ENCODE data around the gene COG2.
"Not testable (repeated sequence)": the region's sequence is repeated elsewhere in the genome, so short reads cannot be mapped to it uniquely, and the experiment has no call there.

The COG2 gene

DNA sequence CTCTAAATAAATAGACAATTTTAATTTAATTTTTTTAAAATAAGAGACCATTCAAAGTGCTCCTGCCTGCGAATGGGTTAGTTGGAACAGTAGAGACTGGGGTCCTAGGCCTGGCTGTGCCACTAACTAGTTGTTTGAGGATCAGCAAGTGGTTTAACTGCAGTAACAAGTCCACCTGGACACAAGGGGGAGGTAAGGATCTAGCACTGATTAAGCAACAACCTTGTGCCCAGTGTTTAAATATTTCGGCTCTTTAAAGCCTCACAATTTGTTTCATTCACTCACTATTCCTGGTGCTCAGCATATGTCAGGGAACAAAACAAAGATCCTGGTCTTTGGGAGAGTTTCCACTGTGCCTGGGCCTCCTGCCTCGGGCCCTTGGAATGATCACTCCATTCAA, 73.2 kb downstream of the COG2 start:
- no peak for TF ChIP-seq POU2F2 (IDR thresholded peaks at IDR 0.05; ENCODE audit: low read depth, low read length)
- TF ChIP-seq SPI1 (IDR thresholded peaks at IDR 0.05; ENCODE audit: low read depth, low read length), result no peak
- TF ChIP-seq POLR2AphosphoS5 (IDR thresholded peaks at IDR 0.05; ENCODE audit: low read depth, low read length), result no peak
- no peak for TF ChIP-seq POLR2A (IDR thresholded peaks at IDR 0.05; ENCODE audit: low read depth, low read length)
- TF ChIP-seq TAF1 (IDR thresholded peaks at IDR 0.05; ENCODE audit: low read depth, low read length), result no peak
- no peak for TF ChIP-seq PAX5 (IDR thresholded peaks at IDR 0.05; ENCODE audit: insufficient read depth, low read length, severe bottlenecking)
- no peak for FAIRE-seq
- no peak for DNase-seq (ENCODE audit: insufficient read length, low spot score)

DNA sequence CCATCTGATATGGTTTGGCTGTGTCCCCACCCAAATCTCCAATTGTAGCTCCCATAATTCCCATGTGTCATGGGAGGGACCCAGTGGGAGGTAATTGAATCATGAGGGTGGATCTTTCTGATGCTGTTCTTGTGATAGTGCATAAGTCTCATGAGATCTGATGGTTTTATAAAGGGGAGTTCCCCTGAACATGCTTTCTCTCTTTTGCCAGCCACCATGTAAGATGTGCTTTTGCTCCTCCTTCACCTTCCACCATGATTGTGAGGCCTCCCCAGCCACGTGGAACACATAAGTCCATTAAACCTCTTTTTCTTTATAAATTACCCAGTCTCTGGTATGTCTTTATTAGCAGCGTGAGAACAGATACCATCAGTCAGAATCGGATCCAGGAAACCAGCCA, 74.2 kb downstream of the COG2 start:
- not testable (repeated sequence) for FAIRE-seq; DNase-seq (ENCODE audit: insufficient read length, low spot score)

DNA sequence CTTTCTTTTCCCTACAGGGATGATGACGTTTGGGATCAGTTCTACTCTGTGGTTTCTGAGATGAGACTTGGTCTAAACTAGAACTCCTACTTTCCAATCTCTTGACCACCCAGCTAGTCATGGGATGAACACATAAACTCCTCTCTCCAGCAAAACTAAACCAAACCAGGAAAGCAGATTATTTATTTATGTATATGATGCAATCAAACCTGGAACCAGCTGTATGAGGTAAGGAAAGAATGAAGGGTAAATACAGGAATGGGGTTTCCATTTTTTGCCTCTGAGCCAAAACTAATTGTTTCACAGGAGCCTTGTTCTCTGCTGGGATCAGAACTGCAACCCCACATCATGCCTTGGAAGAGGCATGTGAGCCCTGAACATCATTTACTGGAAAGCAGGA, 75.0 kb downstream of the COG2 start:
- TF ChIP-seq POLR2AphosphoS5 (IDR thresholded peaks at IDR 0.05; ENCODE audit: low read depth, low read length) (no peak), TAF1 (IDR thresholded peaks at IDR 0.05; ENCODE audit: low read depth, low read length) (no peak), POU2F2 (IDR thresholded peaks at IDR 0.05; ENCODE audit: low read depth, low read length) (no peak), SPI1 (IDR thresholded peaks at IDR 0.05; ENCODE audit: low read depth, low read length) (no peak), POLR2A (IDR thresholded peaks at IDR 0.05; ENCODE audit: low read depth, low read length) (no peak), PAX5 (IDR thresholded peaks at IDR 0.05; ENCODE audit: insufficient read depth, low read length, severe bottlenecking) (no peak)
- DNase-seq (ENCODE audit: insufficient read length, low spot score) (no peak), FAIRE-seq (no peak)

DNA sequence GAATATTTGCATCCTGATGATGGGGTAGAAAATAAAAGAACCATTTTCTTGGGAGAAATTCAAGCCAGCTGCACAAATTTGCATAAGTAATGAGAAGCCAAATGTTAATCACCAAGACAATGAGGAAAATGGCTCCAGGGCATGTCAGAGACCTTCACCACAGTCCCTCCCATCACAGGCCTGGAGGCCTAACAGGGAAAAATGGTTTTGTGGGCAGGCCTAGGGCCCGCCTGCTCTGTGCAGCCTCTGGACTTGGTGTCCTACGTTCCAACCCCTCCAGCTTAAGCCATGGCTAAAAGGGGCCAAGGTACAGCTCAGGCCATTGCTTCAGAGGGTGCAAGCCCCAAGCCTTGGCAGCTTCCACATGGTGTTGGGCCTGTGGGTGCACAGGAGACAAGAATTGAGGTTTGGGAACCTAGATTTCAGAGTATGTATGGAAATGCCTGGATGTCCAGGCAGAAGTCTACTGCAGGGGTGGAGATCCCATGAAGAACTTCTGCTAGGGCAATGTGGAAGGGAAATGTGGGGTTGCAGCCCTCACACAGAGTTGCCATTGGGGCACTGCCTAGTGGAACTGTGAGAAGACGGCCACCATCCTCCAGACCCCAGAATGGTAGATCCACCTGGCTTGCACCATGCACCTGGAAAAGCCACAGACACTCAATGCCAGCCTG, 79.7 kb downstream of the COG2 start:
- not testable (repeated sequence) for FAIRE-seq; DNase-seq (ENCODE audit: insufficient read length, low spot score)

DNA sequence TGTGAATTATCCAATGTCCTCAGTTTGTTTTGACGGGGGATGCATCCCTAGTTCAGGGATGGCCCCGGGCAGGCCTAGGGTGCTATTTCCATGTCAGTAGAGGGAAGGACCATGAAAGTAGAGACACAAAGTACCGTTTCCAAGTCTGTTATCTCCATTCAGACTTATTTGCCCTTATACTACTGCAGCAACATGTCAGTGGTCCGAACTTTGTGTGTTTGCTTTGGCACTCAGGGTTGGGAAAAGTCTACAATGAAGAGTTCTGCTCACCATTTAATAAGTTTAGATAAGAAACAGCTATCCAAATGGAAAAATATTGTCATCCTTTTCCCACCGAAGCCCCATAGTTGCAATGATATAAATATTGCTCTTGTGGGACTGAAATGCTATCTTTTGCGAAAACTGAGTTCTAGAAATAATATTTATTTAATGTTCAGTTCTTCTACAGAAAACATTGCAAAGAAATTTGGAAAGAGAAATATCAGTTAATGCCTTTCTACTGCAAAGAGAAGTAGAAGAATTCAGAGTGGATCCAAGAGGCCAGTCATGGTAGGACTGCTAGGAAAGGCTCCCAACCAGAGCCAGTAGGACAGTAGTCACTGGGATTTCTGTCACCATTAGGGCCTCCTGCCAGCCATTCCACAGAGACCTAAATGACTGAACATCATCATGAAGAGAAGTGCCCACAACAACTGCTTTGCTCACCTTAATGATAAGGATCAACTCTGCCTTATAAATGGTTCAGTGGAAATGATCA, 83.2 kb downstream of the COG2 start:
- no peak for DNase-seq (ENCODE audit: insufficient read length, low spot score)
- FAIRE-seq, result no peak
- no peak for TF ChIP-seq PAX5 (IDR thresholded peaks at IDR 0.05; ENCODE audit: insufficient read depth, low read length, severe bottlenecking)
- no peak for TF ChIP-seq POLR2AphosphoS5 (IDR thresholded peaks at IDR 0.05; ENCODE audit: low read depth, low read length)
- no peak for TF ChIP-seq POLR2A (IDR thresholded peaks at IDR 0.05; ENCODE audit: low read depth, low read length)

DNA sequence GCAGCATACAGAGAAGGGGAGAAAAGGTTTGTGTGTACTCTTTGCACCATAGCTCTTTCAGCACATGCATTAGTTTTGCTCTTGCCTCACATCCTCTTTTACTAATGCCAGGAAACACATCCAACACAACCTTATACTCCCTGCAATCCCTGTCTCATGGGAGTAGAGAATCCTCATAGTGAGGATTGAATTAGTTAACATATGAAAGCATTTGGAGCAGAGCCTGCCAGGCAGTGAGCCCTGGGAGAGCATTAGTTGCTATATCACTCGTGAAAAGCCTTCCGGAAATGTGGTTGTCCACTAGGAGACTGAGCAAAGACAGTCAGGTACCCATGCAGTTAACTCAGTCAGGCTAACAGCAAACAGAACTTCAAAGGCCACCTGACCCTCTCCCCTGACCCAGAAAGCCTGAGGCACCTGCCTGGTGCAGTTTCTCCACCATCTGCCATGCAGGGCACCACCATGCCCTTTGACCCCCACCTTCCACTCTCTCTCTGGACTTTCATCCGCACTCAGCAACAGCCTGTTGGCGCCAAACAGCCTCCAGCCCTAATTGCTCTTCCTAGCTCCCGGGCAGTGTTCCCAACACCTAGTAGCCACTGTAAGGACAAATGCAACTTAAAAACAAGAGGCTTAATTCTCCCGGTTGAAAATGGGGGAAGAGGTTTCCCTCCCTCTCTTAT, 86.6 kb downstream of the COG2 start:
- no peak for DNase-seq (ENCODE audit: insufficient read length, low spot score)
- TF ChIP-seq POLR2AphosphoS5 (IDR thresholded peaks at IDR 0.05; ENCODE audit: low read depth, low read length), result no peak
- no peak for TF ChIP-seq PAX5 (IDR thresholded peaks at IDR 0.05; ENCODE audit: insufficient read depth, low read length, severe bottlenecking)
- TF ChIP-seq POLR2A (IDR thresholded peaks at IDR 0.05; ENCODE audit: low read depth, low read length), result no peak
- no peak for TF ChIP-seq POU2F2 (IDR thresholded peaks at IDR 0.05; ENCODE audit: low read depth, low read length)
- no peak for TF ChIP-seq TAF1 (IDR thresholded peaks at IDR 0.05; ENCODE audit: low read depth, low read length)
- TF ChIP-seq SPI1 (IDR thresholded peaks at IDR 0.05; ENCODE audit: low read depth, low read length), result no peak
- FAIRE-seq, result no peak

DNA sequence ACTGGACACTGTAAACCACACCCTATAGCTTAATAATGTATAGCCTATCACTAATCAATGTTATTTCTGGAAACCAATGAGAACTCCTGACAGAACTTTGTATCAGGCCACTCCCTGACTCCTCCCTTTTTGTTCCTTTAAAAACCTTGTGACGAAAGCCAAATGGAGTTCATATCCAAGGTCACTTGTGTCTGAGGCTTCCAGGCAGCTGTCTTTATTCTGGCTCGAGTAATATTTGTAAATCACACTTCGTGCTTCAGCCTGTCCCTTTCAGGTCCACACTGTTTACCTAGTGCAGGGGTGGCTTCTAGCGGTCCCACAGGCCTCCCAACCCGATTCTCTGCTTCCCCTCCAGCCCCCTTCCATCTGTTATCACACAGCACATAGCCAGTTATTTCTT, 88.7 kb downstream of the COG2 start:
- DNase-seq (ENCODE audit: insufficient read length, low spot score) (no peak), FAIRE-seq (no peak)

DNA sequence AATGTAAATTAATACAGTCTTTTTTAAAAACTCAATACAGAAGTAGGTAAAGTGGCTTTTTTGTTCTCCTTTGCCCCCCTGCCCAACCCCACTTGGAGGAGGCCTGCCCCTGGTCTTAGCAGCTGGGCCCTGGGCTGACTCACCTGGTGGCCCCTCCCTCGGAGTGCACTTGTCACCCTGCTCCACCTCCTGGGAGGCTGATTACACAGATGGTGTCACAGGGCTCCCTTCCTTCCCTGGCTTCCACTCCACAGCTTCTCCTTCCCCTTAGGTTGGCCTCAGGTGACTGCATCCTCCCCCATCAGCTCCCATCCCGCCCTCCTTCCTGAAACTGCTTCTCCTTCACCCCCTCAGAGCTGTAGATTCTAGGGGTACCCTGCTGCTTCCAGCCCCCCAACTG, 93.2 kb downstream of the COG2 start:
- FAIRE-seq (no peak), DNase-seq (ENCODE audit: insufficient read length, low spot score) (no peak)
- TF ChIP-seq PAX5 (IDR thresholded peaks at IDR 0.05; ENCODE audit: insufficient read depth, low read length, severe bottlenecking) (no peak), POU2F2 (IDR thresholded peaks at IDR 0.05; ENCODE audit: low read depth, low read length) (no peak), SPI1 (IDR thresholded peaks at IDR 0.05; ENCODE audit: low read depth, low read length) (no peak), POLR2A (IDR thresholded peaks at IDR 0.05; ENCODE audit: low read depth, low read length) (no peak), POLR2AphosphoS5 (IDR thresholded peaks at IDR 0.05; ENCODE audit: low read depth, low read length) (no peak), TAF1 (IDR thresholded peaks at IDR 0.05; ENCODE audit: low read depth, low read length) (no peak)

More for the DNA sequence above, 88.7 kb downstream of the COG2 start:
- TF ChIP-seq POLR2A (IDR thresholded peaks at IDR 0.05; ENCODE audit: low read depth, low read length) (no peak), POLR2AphosphoS5 (IDR thresholded peaks at IDR 0.05; ENCODE audit: low read depth, low read length) (no peak), SPI1 (IDR thresholded peaks at IDR 0.05; ENCODE audit: low read depth, low read length) (no peak), PAX5 (IDR thresholded peaks at IDR 0.05; ENCODE audit: insufficient read depth, low read length, severe bottlenecking) (no peak), POU2F2 (IDR thresholded peaks at IDR 0.05; ENCODE audit: low read depth, low read length) (no peak), TAF1 (IDR thresholded peaks at IDR 0.05; ENCODE audit: low read depth, low read length) (no peak)

DNA sequence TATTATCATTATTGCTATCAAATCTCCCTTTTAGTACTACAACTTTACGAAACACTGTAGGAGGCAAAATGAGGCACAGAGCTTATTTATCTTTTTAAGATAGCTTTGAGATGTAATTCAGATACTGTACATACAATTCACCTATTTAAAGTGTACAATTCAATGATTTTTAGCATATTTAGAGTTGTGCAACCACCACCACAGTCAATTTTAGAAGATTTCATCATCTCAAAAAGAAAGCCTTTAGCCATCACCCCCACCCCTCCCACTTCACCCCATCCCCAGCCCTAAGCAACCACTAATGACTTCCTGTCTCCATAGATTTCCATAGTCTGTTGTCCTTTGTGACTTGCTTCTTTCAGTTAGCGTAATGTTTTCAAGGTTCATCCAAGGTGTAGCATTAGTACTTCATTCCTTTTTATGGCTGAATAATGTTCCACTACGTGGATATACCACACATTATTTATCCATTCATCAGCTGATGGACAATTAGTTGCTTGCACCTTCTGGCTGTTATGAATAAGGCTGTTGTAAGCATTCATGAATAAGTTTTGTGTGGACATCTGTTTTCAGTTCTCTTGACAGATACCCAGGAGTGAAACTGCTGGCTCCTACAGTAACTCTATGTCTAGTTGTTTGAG, 95.5 kb downstream of the COG2 start:
- DNase-seq (ENCODE audit: insufficient read length, low spot score), result no peak
- TF ChIP-seq PAX5 (IDR thresholded peaks at IDR 0.05; ENCODE audit: insufficient read depth, low read length, severe bottlenecking) (no peak), TAF1 (IDR thresholded peaks at IDR 0.05; ENCODE audit: low read depth, low read length) (no peak), POU2F2 (IDR thresholded peaks at IDR 0.05; ENCODE audit: low read depth, low read length) (no peak), POLR2AphosphoS5 (IDR thresholded peaks at IDR 0.05; ENCODE audit: low read depth, low read length) (no peak), SPI1 (IDR thresholded peaks at IDR 0.05; ENCODE audit: low read depth, low read length) (no peak), POLR2A (IDR thresholded peaks at IDR 0.05; ENCODE audit: low read depth, low read length) (no peak)
- no peak for FAIRE-seq

Data from GM12891 (cell line).